ENCODE results near the gene S100A13. TPM values are rescaled to one million over a fixed set of nuclear protein-coding genes. Genes with fewer than 3 reads are reported as not detected.
"Not testable (repeated sequence)": the region's sequence is repeated elsewhere in the genome, so short reads cannot be mapped to it uniquely, and the experiment has no call there.

The S100A13 gene
- total RNA-seq, 1 donor from 2014 or later: 126 TPM

DNA sequence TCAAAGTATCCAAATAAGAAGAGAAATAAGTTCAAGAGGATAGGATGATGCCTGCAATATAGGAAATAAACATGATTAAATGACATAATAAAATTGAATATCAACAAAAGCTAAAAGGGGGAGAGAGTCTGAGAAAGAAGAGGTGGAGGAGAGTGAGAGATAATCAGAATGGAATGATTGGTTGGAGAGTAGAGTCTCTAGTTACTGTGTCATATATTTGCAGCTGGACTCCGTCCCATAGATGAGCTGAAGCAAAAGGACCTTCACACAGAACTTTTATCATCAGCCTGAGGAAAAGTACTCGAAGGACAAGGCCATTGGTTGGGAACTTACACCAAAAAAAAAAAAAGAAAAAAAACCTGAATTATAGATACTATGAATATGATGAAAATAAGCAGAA is 38.8 kb downstream of the S100A13 start:
- no peaks in the 10 kb centered on the region for H3K27me3 Mint-ChIP-seq (ENCODE audit: unreplicated experiment)
- H3K36me3 Mint-ChIP-seq (ENCODE audit: unreplicated experiment): no peaks in the 10 kb centered on the region
- DNase-seq (ENCODE audit: extremely low spot score, unreplicated experiment): no peak
- TF ChIP-seq, protein P1, sequence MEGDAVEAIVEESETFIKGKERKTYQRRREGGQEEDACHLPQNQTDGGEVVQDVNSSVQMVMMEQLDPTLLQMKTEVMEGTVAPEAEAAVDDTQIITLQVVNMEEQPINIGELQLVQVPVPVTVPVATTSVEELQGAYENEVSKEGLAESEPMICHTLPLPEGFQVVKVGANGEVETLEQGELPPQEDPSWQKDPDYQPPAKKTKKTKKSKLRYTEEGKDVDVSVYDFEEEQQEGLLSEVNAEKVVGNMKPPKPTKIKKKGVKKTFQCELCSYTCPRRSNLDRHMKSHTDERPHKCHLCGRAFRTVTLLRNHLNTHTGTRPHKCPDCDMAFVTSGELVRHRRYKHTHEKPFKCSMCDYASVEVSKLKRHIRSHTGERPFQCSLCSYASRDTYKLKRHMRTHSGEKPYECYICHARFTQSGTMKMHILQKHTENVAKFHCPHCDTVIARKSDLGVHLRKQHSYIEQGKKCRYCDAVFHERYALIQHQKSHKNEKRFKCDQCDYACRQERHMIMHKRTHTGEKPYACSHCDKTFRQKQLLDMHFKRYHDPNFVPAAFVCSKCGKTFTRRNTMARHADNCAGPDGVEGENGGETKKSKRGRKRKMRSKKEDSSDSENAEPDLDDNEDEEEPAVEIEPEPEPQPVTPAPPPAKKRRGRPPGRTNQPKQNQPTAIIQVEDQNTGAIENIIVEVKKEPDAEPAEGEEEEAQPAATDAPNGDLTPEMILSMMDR (IDR thresholded peaks at IDR 0.05): no peak
- H3K9me3 Mint-ChIP-seq (ENCODE audit: unreplicated experiment): no peaks in the 10 kb centered on the region
- no peak overlapping the region for H3K4me3 Mint-ChIP-seq (ENCODE audit: unreplicated experiment)
- peaks cover 18% of the 10 kb centered on the region for H3K4me1 Mint-ChIP-seq (ENCODE audit: unreplicated experiment)
- no peak overlapping the region for H3K27ac Mint-ChIP-seq (ENCODE audit: unreplicated experiment)

DNA sequence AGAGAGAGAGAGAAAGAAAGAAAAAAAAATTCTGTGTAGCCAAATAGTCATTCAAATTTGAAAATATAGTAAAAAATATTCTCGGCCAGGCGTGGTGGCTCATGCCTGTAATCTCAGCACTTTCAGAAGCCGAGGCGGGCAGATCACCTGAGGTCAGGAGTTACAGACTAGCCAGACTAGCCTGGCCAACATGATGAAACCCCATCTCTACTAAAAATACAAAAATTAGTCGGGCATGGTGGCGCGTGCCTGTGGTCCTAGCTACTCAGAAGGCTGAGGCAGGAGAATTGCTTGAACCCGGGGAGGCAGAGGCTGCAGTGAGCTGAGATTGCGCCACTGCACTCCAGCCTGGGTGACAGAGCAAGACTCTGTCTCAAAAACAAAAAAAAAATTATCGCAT is 39.3 kb downstream of the S100A13 start:
- DNase-seq (ENCODE audit: extremely low spot score, unreplicated experiment); H3K27me3 Mint-ChIP-seq (ENCODE audit: unreplicated experiment); H3K36me3 Mint-ChIP-seq (ENCODE audit: unreplicated experiment); H3K4me3 Mint-ChIP-seq (ENCODE audit: unreplicated experiment); H3K9me3 Mint-ChIP-seq (ENCODE audit: unreplicated experiment); H3K27ac Mint-ChIP-seq (ENCODE audit: unreplicated experiment): not testable (repeated sequence)
- H3K4me1 Mint-ChIP-seq (ENCODE audit: unreplicated experiment): peaks cover 18% of the 10 kb centered on the region

DNA sequence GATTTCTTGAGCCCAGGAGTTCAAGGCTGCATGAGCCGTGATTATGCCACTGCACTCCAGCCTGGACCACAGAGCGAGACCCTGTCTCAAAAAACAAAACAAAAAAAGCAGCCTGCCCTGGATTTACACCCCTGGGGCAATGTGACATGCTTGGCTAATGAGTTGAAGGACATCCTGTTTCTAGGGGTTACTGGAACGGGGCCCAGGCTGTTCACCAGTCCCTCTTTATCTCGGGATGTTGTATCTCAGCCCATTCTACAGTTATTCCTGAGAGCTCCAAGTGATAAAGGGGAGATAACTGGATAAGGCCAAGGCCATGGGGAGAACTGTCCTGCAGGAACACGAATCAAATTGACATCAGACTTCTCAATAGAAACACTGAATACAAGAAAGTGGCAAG is 40.0 kb downstream of the S100A13 start:
- peaks cover 13% of the 10 kb centered on the region for H3K4me1 Mint-ChIP-seq (ENCODE audit: unreplicated experiment)
- H3K4me3 Mint-ChIP-seq (ENCODE audit: unreplicated experiment): no peak overlapping the region
- no peaks in the 10 kb centered on the region for H3K27me3 Mint-ChIP-seq (ENCODE audit: unreplicated experiment)
- no peaks in the 10 kb centered on the region for H3K36me3 Mint-ChIP-seq (ENCODE audit: unreplicated experiment)
- no peaks in the 10 kb centered on the region for H3K9me3 Mint-ChIP-seq (ENCODE audit: unreplicated experiment)
- TF ChIP-seq, protein P1 (IDR thresholded peaks at IDR 0.05): no peak
- no peak overlapping the region for H3K27ac Mint-ChIP-seq (ENCODE audit: unreplicated experiment)
- DNase-seq (ENCODE audit: extremely low spot score, unreplicated experiment): no peak

DNA sequence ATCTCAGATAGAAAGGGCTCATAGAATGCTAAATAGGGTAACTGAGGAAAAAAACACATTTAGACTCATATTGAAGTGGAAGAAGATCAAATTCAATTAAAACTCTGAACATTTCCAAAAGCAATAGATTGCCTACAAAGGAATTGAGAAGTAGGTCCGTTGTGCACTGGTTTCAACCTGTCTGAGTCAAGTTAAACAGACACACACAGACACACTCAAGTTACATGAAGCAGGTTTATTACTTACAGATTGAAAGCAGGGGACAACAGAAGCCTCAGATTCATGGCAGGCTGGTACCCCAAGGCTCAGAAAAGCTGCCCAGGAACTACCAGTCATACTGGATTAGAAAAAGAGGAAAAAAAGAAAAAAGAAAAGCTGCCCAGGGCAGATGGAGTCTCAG is 41.0 kb downstream of the S100A13 start:
- no peak overlapping the region for H3K27ac Mint-ChIP-seq (ENCODE audit: unreplicated experiment)
- TF ChIP-seq, protein P1 (IDR thresholded peaks at IDR 0.05): no peak
- no peak for DNase-seq (ENCODE audit: extremely low spot score, unreplicated experiment)
- H3K27me3 Mint-ChIP-seq (ENCODE audit: unreplicated experiment): no peaks in the 10 kb centered on the region
- H3K4me1 Mint-ChIP-seq (ENCODE audit: unreplicated experiment): peaks cover 13% of the 10 kb centered on the region
- H3K9me3 Mint-ChIP-seq (ENCODE audit: unreplicated experiment): no peaks in the 10 kb centered on the region
- H3K4me3 Mint-ChIP-seq (ENCODE audit: unreplicated experiment): no peak overlapping the region
- H3K36me3 Mint-ChIP-seq (ENCODE audit: unreplicated experiment): no peaks in the 10 kb centered on the region

DNA sequence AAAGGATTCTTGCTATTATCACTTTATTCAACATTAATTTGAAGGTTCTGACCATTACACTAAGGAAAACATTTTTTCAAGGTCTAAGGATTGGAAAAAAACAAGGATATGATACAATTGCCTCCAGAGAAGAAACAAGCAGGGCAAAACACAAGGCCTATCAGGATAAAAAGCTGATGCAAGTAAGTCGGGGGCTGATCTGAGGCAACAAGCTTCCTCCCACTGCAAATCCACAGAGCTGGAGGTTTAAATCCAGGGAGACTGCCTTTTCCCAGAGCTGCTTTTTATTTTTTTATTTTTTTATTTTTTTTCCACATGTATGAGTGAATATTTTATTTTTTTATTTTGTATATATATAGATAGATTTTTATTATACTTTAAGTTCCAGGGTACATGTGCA is 42.3 kb downstream of the S100A13 start:
- Mint-ChIP-seq H3K9me3 (ENCODE audit: unreplicated experiment) (no peaks in the 10 kb centered on the region), H3K27me3 (ENCODE audit: unreplicated experiment) (no peaks in the 10 kb centered on the region), H3K4me1 (ENCODE audit: unreplicated experiment) (peaks cover 13% of the 10 kb centered on the region), H3K4me3 (ENCODE audit: unreplicated experiment) (no peak overlapping the region), H3K36me3 (ENCODE audit: unreplicated experiment) (no peaks in the 10 kb centered on the region), H3K27ac (ENCODE audit: unreplicated experiment) (no peak overlapping the region)
- TF ChIP-seq, protein P1 (IDR thresholded peaks at IDR 0.05): no peak
- no peak for DNase-seq (ENCODE audit: extremely low spot score, unreplicated experiment)

DNA sequence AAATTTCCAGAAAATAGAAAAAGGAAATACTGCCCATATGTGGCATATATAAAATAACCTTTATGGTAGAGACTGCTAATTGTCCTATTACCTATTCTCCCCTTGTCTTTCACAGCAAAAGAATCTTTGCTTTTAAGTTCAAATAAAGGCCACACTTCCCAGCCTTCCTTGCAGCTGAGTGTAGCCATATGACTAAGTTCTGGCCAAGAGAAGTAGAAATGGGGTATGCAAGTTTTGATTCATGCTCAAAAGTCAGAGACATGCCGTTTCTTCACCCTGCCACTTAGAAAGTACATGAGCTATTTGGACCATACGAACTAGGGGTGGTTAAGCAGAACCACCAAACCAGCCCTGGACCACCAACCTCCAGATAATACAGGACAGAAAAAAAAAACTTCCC is 43.3 kb downstream of the S100A13 start:
- H3K4me1 Mint-ChIP-seq (ENCODE audit: unreplicated experiment): peaks cover 14% of the 10 kb centered on the region
- H3K27ac Mint-ChIP-seq (ENCODE audit: unreplicated experiment): no peak overlapping the region
- H3K27me3 Mint-ChIP-seq (ENCODE audit: unreplicated experiment): no peaks in the 10 kb centered on the region
- H3K9me3 Mint-ChIP-seq (ENCODE audit: unreplicated experiment): no peaks in the 10 kb centered on the region
- DNase-seq (ENCODE audit: extremely low spot score, unreplicated experiment): no peak
- no peak overlapping the region for H3K4me3 Mint-ChIP-seq (ENCODE audit: unreplicated experiment)
- no peaks in the 10 kb centered on the region for H3K36me3 Mint-ChIP-seq (ENCODE audit: unreplicated experiment)
- TF ChIP-seq, protein P1 (IDR thresholded peaks at IDR 0.05): no peak

DNA sequence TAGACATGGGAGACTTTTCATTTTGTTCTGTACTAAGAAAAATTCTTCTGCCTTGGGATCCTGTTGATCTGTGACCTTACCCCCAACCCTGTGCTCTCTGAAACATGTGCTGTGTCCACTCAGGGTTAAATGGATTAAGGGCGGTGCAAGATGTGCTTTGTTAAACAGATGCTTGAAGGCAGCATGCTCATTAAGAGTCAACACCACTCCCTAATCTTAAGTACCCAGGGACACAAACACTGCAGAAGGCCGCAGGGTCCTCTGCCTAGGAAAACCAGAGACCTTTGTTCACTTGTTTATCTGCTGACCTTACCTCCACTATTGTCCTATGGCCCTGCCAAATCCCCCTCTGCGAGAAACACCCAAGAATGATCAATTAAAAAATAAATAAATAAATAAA is 43.8 kb downstream of the S100A13 start:
- not testable (repeated sequence) for DNase-seq (ENCODE audit: extremely low spot score, unreplicated experiment); H3K4me3 Mint-ChIP-seq (ENCODE audit: unreplicated experiment); H3K27ac Mint-ChIP-seq (ENCODE audit: unreplicated experiment); H3K27me3 Mint-ChIP-seq (ENCODE audit: unreplicated experiment); H3K9me3 Mint-ChIP-seq (ENCODE audit: unreplicated experiment); H3K36me3 Mint-ChIP-seq (ENCODE audit: unreplicated experiment)
- H3K4me1 Mint-ChIP-seq (ENCODE audit: unreplicated experiment): peaks cover 17% of the 10 kb centered on the region

DNA sequence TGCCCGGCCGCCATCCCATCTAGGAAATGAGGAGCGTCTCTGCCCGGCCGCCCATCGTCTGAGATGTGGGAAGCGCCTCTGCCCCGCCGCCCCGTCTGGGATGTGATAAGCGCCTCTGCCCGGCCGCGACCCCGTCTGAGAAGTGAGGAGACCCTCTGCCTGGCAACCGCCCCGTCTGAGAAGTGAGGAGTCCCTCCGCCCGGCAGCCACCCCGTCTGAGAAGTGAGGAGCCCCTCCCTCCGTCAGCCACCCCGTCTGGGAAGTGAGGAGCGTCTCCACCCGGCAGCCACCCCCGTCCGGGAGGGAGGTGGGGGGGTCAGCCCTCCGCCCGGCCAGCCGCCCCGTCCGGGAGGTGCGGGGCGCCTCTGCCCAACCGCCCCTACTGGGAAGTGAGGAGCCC is 44.5 kb downstream of the S100A13 start:
- not testable (repeated sequence) for H3K36me3 Mint-ChIP-seq (ENCODE audit: unreplicated experiment); H3K27ac Mint-ChIP-seq (ENCODE audit: unreplicated experiment); H3K9me3 Mint-ChIP-seq (ENCODE audit: unreplicated experiment); H3K27me3 Mint-ChIP-seq (ENCODE audit: unreplicated experiment); DNase-seq (ENCODE audit: extremely low spot score, unreplicated experiment); H3K4me3 Mint-ChIP-seq (ENCODE audit: unreplicated experiment)
- H3K4me1 Mint-ChIP-seq (ENCODE audit: unreplicated experiment): peaks cover 24% of the 10 kb centered on the region

Measured in osteocyte (in vitro differentiated cells).